ENCODE data around the gene NRXN2. TPM values are rescaled to one million over a fixed set of nuclear protein-coding genes. Genes with fewer than 3 reads are reported as not detected.

Gene NRXN2
- total and polyA plus RNA-seq, 2 of the 13 experiments (the other 11 are each of a cell fraction or from before 2014, with no cell fraction given), result not detected

- ATAC-seq (no peak), FAIRE-seq (no peak), DNase-seq (ENCODE audit: low spot score) (no peak)
- peaks cover 3 to 15% of the 10 kb centered on the region in 2 experiments; a peak in 3 of 5 replicates for H3K27me3 ChIP-seq (ENCODE audit: control insufficient read depth in 1 of 2, insufficient read depth in 2 of 2, low read length in 2 of 2)
- in situ Hi-C loops (cut with HindIII; ENCODE audit: extremely low pct_ligation_motif_present, low pct_unique_long_range_greater_than_20kb), result no loop called here
- H3K4me1 ChIP-seq (ENCODE audit: insufficient read depth, low read length), result peaks cover 43% of the 10 kb centered on the region
- H3K9me3 ChIP-seq (ENCODE audit: low read length), result no peaks in the 10 kb centered on the region
- intact Hi-C loops (cut with micrococcal nuclease; ENCODE audit: unreplicated experiment), result no loop called here
- H3K36me3 ChIP-seq (replicated peaks in 1 of 2; ENCODE audit: control insufficient read depth in 1 of 2, insufficient read depth in 2 of 2, low read length in 2 of 2), result no peaks in the 10 kb centered on the region
- H3K79me2 ChIP-seq (ENCODE audit: insufficient read depth, low read length), result no peaks in the 10 kb centered on the region
- no peaks in the 10 kb centered on the region for H4K20me1 ChIP-seq (ENCODE audit: insufficient read depth, low read length)
- ChIA-PET POLR2A (no interaction called here), CTCF (ENCODE audit: low intra/inter-chr PET ratio, low total read pairs) (no interaction called here)
- no peak overlapping the region for H2AFZ ChIP-seq (ENCODE audit: low read length)
- BruUV-seq (replicated peaks), result no TSS peak
- H3K27ac ChIP-seq (ENCODE audit: extremely low read length, insufficient read depth, low read length), result no peak overlapping the region
- H3K4me2 ChIP-seq (ENCODE audit: low read depth, low read length), result no peak overlapping the region
- no peak overlapping the region for H3K4me3 ChIP-seq (replicated peaks in 1 of 3; ENCODE audit: insufficient read depth in 1 of 3, low read depth in 2 of 3, low read length in 3 of 3)
- no peak overlapping the region for H3K9ac ChIP-seq (ENCODE audit: insufficient read depth, low read depth, low read length)
- 77% methylated on average over 12 of the region's 21 CpGs for WGBS (ENCODE audit: low lambda C conversion rate)
- TF ChIP-seq ZNF547 (CRISPR knock-in tag; IDR thresholded peaks at IDR 0.05), result no peak
- TF ChIP-seq ZNF512 (CRISPR knock-in tag; IDR thresholded peaks at IDR 0.05), result no peak
- no peak for TF ChIP-seq ZNF282 (IDR thresholded peaks at IDR 0.05; ENCODE audit: partially characterized antibody)
- TF ChIP-seq ZNF430 (CRISPR knock-in tag; IDR thresholded peaks at IDR 0.05), result no peak
- no peak for TF ChIP-seq ZNF792 (CRISPR knock-in tag; IDR thresholded peaks at IDR 0.05)
- no peak for TF ChIP-seq ATM (IDR thresholded peaks at IDR 0.05; ENCODE audit: borderline replicate concordance)
- TF ChIP-seq RERE (CRISPR knock-in tag; IDR thresholded peaks at IDR 0.05; ENCODE audit: low read depth), result no peak
- no peak for TF ChIP-seq SNRNP70 (IDR thresholded peaks at IDR 0.05; ENCODE audit: low read depth, low read length)
- no peak for TF ChIP-seq TRIM24 (CRISPR knock-in tag; IDR thresholded peaks at IDR 0.05)
- no peak for TF ChIP-seq ZFP36 (IDR thresholded peaks at IDR 0.05; ENCODE audit: borderline replicate concordance, low read depth, low read length, partially characterized antibody)
- TF ChIP-seq FOSL2 (CRISPR knock-in tag; IDR thresholded peaks at IDR 0.05), result no peak
- TF ChIP-seq ZBED4 (CRISPR knock-in tag; IDR thresholded peaks at IDR 0.05; ENCODE audit: borderline replicate concordance), result no peak
- TF ChIP-seq ZNF713 (CRISPR knock-in tag; IDR thresholded peaks at IDR 0.05), result no peak
These were observed 32.1 kb upstream of the NRXN2 start for GRCh38 chr11:64754919-64755662.
